RWPE1 (cell line): ENCODE data around the gene PODN.

ENCODE experiments used
- CTCF ChIA-PET: fragments of 350-600 bp; sonication (Branson Sonifier 250); formaldehyde crosslinking; extraction: SDS; loops from one replicate; lab custom pipeline; 2021; lab: Yijun Ruan, JAX
- POLR2A ChIA-PET: fragments of 400-600 bp; formaldehyde crosslinking; extraction: SDS; loops from one replicate; lab custom pipeline; 2020; ENCODE audit warnings: antibody characterized with exemption; ENCODE audit not compliant: low non-redundant PET; lab: Yijun Ruan, JAX
- DNase-seq: peaks from one replicate; pipeline ENCODE4 v3.0.0; 2012; ENCODE audit warnings: low spot score
- H3K27ac ChIP-seq: fragments of 450-650 bp; 2 replicates; pipeline ENCODE4 v1.5.1; 2017
- TF ChIP-seq, protein P1 (sequence below): fragments of 450-650 bp; conservative IDR thresholded peaks from 2 replicates; pipeline ENCODE4 v1.5.1; 2017; ENCODE audit warnings: low read depth, mild to moderate bottlenecking

The PODN gene

DNA sequence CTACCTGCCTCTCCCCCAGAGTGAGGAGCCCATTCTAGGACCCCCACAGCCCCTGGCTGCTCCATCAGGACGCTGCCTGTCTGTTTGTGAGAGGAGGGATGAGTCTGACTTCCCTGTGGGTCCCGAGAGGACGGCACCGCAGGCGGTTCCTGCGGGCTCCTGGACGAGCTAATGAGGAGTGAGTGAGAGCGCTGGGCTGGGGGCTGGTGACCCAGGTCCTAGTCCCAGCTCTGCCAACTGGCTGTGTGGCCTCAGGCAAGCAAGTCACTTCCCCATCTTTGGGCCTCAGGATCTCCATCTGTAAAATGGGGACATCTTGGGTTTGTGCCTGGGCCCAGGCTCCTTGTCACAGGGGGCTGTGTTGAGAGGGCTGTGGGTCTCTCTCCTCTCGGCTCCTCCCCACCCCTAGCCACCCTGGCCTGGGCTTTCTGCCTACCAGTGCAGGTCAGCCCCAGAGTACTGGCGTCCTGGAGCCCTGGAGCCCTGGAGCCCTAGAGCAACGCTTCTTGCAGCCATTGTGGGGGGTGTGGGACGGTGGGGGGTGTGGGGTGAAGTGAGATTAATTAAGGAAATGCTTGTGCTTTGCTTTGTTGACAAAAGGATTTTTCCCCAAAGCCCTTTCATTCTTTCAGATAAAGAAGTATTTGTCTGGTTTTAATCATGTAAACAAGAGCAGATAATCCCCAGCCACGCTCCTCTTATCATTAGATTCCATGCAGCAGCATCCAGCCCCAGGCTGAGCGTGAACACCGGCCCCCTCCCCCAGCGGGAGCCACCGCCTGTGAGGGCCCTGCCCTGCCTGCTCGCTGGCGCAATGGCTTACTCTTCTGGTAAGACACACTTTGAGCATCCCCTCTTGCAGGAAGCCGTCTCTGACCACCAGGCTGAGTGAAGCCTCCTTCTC lies 53.6 kb downstream of the PODN start:
- no peak overlapping the region for H3K27ac ChIP-seq
- ChIA-PET CTCF (no interaction called here), POLR2A (no interaction called here)
- TF ChIP-seq, protein P1, sequence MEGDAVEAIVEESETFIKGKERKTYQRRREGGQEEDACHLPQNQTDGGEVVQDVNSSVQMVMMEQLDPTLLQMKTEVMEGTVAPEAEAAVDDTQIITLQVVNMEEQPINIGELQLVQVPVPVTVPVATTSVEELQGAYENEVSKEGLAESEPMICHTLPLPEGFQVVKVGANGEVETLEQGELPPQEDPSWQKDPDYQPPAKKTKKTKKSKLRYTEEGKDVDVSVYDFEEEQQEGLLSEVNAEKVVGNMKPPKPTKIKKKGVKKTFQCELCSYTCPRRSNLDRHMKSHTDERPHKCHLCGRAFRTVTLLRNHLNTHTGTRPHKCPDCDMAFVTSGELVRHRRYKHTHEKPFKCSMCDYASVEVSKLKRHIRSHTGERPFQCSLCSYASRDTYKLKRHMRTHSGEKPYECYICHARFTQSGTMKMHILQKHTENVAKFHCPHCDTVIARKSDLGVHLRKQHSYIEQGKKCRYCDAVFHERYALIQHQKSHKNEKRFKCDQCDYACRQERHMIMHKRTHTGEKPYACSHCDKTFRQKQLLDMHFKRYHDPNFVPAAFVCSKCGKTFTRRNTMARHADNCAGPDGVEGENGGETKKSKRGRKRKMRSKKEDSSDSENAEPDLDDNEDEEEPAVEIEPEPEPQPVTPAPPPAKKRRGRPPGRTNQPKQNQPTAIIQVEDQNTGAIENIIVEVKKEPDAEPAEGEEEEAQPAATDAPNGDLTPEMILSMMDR, result no peak
- DNase-seq, result no peak

DNA sequence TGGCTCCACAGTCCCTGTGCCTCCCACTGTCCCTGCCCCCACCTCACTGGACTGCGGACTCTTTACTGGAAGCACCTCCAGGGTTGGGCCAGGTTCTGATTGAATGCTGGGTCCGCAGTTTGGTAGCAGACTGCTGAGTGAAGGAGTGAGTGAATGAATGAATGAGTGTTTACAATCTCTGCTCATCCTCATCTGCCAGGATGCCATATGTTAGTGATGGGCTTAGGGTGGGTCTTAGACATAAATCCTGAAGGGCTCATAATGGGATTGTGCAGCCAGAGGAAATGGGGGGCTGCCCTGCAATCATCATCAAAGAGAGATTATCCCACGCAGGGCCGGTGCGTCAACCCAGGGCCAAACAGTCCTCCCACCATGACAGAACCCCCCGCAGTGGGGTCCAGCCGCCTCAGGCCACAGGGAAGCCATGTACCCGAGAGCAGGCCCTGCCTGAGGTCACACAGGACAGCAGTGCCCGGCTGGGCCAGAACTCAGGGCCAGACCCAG lies 54.3 kb downstream of the PODN start:
- H3K27ac ChIP-seq, result no peak overlapping the region
- CTCF ChIA-PET, result no interaction called here

DNA sequence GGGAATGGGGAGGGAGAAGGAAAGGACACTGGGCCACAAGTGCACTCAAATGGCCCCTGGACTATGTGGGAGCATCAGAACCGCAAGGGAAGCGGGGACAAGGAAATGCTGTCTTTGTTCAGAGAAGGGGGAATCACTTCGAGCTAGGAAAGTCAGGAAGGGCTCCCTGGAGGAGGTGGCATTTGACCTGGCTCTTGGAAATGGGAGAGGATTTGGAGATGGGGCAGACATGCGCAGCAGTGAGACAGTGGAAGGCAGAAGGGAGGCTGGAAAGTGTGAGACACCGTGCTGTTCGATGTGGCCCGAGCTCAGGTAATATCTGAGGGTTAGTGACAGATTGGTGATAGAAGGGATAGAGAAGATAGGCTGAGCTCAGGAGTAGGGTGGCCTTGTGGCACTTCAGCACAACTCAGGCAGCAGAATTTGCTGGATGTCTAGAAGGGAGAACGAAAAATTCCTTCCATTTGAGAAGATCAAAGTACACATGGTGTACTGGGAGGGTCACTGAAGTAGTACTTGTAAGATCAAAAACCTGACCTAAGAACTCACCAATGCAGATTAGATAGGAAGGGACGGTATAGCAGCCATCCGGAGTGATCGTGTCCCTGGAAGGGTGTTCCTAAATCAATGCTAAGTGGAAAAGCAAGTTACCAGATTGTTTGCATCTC lies 55.1 kb downstream of the PODN start:
- CTCF ChIA-PET, result no interaction called here
- DNase-seq, result no peak
- TF ChIP-seq, protein P1, result no peak
- POLR2A ChIA-PET, result no interaction called here
- no peak overlapping the region for H3K27ac ChIP-seq

More for the DNA sequence above, 54.3 kb downstream of the PODN start:
- TF ChIP-seq, protein P1, result no peak
- no peak for DNase-seq
- POLR2A ChIA-PET, result no interaction called here

DNA sequence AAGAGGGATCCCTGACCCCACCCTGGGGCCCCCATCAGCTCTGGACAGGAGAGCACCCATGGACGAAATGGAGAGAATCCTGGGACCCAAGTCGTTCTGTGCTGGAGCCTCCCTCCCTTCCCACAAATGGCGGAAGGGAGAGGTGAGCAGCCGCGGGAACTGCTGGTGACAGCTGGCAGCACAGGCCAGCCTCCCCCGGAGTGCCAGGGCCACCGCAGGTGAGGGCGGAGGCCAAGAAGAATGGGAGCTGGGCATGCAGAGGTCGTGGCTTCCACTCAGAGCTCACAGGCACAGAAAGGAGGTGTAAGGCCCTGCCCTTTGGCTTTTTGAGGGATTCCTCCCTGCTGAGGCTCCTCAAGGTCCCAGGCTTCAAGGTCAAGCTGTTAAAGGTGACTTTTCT lies 55.8 kb downstream of the PODN start:
- ChIA-PET CTCF (interaction anchor here (0.6 kb wide), 1 partner anchor 656 kb away, joined by 9 read pairs; no protein-coding TSS in a partner anchor), POLR2A (no interaction called here)
- no peak for DNase-seq
- TF ChIP-seq, protein P1, result no peak
- no peak overlapping the region for H3K27ac ChIP-seq

DNA sequence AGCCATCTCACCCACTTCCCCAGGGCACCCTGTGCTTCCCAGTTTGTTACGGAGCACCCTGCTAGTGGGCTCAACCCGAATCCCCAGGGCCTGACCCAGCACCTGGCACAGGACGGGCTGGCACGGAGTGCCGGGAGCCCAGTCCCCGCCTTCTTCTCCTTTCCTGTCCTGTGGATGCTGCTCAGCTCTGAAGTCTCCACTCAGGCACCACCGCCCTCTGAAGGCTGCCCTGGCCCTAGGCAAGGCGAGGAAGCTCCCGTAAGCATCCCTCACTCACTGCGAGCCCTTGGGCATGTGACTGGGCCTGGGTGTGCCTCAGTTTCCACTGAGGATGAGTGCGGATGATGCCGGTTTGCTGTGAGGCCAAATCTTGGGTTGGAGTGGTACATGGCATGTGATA lies 58.6 kb downstream of the PODN start:
- POLR2A ChIA-PET, result no interaction called here
- H3K27ac ChIP-seq, result no peak overlapping the region
- CTCF ChIA-PET, result no interaction called here
- DNase-seq, result no peak
- TF ChIP-seq, protein P1, result no peak
